HEK293 (cell line): Measurements from ENCODE around the gene NTSR1.

Experiments used
- TF ChIP-seq, protein P1 (sequence below): fragments of 450-650 bp; formaldehyde crosslinking; IDR thresholded peaks from 2 replicates; pipeline ENCODE4 v1.5.1; 2017; ENCODE audit warnings: missing biosample characterization, missing genetic modification characterization
- TF ChIP-seq, protein P2 (sequence below): fragments of 450-650 bp; formaldehyde crosslinking; IDR thresholded peaks from 2 replicates; pipeline ENCODE4 v1.5.1; 2016; ENCODE audit warnings: missing biosample characterization, missing genetic modification characterization

DNA sequence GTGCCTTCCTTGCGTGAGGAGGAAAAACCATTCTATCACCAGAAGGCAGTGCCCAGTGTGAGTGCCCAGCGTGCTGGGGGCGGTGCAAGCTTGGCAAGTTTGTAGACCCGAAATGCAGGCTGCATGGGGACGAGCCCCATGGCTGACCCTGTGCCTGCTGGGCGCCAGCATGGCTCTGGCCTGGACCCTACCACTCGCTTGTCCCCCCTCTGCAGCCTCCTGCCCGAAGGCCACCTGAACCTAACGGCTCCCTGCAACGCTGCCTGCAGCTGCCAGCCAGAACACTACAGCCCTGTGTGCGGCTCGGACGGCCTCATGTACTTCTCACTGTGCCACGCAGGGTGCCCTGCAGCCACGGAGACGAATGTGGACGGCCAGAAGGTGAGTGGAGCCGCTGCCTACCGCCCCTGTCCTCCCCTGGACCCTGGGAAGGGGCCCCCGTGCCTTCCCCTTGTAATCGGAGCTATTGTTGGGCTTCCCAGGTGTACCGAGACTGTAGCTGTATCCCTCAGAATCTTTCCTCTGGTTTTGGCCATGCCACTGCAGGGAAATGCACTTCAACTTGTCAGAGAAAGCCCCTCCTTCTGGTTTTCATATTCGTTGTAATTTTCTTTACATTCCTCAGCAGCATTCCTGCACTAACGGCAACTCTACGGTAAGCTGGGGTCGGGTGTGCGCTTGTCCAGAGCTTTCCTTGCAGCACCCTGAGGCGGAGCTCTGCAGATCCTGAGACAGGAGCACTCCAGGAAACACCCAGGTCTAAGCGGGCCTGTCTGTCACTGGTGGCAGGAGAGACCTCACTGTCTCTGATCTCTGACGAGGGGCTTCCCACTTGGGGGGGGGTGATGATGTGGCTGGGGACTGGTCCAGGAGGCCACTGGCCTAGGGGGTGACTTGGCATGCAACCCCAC lies 40.9 kb upstream of the NTSR1 start:
- TF ChIP-seq, protein P1, sequence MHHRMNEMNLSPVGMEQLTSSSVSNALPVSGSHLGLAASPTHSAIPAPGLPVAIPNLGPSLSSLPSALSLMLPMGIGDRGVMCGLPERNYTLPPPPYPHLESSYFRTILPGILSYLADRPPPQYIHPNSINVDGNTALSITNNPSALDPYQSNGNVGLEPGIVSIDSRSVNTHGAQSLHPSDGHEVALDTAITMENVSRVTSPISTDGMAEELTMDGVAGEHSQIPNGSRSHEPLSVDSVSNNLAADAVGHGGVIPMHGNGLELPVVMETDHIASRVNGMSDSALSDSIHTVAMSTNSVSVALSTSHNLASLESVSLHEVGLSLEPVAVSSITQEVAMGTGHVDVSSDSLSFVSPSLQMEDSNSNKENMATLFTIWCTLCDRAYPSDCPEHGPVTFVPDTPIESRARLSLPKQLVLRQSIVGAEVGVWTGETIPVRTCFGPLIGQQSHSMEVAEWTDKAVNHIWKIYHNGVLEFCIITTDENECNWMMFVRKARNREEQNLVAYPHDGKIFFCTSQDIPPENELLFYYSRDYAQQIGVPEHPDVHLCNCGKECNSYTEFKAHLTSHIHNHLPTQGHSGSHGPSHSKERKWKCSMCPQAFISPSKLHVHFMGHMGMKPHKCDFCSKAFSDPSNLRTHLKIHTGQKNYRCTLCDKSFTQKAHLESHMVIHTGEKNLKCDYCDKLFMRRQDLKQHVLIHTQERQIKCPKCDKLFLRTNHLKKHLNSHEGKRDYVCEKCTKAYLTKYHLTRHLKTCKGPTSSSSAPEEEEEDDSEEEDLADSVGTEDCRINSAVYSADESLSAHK (tag by site-specific recombination): no peak
- TF ChIP-seq, protein P2, sequence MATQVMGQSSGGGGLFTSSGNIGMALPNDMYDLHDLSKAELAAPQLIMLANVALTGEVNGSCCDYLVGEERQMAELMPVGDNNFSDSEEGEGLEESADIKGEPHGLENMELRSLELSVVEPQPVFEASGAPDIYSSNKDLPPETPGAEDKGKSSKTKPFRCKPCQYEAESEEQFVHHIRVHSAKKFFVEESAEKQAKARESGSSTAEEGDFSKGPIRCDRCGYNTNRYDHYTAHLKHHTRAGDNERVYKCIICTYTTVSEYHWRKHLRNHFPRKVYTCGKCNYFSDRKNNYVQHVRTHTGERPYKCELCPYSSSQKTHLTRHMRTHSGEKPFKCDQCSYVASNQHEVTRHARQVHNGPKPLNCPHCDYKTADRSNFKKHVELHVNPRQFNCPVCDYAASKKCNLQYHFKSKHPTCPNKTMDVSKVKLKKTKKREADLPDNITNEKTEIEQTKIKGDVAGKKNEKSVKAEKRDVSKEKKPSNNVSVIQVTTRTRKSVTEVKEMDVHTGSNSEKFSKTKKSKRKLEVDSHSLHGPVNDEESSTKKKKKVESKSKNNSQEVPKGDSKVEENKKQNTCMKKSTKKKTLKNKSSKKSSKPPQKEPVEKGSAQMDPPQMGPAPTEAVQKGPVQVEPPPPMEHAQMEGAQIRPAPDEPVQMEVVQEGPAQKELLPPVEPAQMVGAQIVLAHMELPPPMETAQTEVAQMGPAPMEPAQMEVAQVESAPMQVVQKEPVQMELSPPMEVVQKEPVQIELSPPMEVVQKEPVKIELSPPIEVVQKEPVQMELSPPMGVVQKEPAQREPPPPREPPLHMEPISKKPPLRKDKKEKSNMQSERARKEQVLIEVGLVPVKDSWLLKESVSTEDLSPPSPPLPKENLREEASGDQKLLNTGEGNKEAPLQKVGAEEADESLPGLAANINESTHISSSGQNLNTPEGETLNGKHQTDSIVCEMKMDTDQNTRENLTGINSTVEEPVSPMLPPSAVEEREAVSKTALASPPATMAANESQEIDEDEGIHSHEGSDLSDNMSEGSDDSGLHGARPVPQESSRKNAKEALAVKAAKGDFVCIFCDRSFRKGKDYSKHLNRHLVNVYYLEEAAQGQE: no peak
